IPS DF 4.7 (cell line): ENCODE data around the gene FMNL2.

ENCODE experiments used
- DNase-seq: peaks from one replicate; pipeline ENCODE4 v3.0.0-alpha.2; 2013; ENCODE audit warnings: low spot score; ENCODE audit errors: extremely low read depth

The FMNL2 gene

DNA sequence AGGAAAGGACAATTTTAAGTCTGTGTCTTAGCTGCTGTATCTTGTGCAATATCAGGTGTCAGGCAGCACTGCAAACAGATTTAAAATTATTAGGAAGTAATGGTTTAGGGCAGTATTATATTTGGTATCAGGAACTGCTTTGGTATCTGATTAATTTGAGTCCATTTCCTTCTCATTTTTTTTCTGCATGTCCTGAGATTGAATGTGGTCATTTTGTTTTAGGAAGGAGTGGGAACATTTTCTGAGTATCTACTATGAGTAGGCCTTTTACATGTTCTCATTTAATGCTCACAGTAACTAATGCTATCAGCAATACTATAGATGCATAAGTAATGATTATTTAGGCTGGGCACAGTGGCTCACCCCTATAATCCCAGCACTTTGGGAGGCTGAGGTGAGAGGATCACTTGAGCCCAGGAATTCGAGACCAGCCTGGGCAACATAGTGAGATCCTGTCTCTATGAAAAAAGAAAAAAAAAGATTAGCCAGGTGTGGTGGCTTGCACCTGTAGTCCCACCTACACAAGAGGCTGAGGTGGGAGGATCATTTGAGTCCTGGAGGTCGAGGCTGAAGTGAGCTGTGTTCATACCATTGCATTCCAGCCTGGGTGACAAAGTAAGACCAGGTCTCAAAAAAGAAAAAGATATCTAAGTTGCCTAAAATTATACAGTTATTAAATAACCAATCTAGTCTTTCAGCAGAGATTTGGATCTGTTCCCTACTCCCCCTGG is 4.7 kb downstream of the FMNL2 start:
- DNase-seq = no peak

DNA sequence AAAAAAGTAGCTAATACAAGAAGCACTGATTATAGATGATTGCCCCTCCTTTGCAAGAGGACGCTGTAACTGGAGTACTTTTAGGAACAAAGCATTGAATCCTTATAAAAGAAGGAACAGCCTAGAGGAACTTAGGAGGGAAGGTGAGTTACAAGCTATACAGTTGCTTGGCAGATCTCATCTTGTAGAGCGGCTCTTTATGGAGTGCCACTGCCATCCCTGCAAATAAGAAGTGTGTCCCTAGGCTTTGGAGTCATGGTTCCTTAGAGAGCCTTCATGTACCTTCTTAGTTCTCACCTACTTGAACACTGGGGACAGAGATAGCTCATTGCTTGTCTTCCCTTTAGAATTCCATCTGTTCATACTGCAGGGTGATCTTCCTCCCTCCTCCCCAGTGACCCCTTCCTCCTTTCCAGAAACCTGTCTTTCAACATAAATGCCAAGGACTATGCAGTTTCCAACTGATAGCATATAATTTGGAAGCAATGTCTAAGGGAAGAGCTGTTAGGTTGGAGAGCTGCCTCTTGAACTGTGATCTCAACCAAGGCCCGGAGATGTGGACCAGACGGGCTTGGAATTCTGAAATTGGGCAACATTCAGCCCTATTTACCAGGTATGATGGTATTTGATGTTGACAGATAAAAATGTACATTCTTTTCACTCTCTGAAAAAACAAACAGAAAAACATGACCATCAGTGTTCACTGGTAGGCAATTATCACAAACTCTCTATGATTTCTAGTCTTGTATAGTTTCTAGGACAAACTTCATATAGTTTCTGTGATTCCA is 7.5 kb downstream of the FMNL2 start:
- DNase-seq = no peak

DNA sequence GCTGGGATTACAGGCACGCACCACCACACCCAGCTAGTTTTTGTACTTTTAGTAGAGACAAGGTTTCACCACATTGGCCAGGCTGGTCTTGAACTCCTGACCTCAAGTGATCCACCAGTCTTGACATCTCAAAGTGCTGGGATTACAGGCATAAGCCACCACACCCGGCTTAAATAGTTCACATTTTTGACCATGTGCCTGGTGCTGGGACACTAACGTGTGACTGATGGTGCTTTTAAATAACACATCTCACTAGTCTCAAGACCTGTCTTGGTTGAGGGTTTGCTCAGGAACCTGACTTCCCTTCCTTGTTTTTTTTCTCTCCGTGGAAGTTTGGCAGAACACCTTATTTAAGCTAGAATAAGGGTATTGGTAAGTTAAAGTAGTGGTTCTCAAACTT is 8.5 kb downstream of the FMNL2 start:
- DNase-seq = no peak

DNA sequence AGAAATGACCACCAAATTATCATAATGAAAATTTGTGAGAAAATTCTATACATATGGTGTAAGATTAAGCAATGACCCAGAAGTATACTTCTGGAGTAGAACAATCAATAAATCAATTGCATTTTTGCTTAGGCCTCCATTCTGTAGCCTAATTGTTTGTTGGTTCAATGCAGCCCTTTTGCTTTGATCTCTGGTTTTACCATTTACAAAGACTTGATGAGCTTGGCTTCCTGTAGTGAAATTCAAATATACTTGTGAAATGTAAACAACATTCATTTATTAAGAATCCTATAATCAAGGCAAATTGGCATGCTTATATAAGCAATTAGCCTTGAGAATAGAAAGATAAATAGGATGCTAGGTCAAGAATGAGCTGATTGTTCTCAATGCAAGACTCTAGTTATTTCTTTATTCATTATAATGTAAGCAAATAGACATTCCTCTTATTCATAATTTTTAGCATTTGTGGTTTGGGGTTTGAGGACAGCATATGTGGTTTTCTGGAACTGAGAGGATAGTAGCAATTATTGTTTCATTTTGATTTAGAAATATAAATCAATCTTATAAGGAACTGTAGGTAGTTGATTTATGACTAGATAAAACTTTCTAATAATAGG is 9.7 kb downstream of the FMNL2 start:
- DNase-seq = no peak

DNA sequence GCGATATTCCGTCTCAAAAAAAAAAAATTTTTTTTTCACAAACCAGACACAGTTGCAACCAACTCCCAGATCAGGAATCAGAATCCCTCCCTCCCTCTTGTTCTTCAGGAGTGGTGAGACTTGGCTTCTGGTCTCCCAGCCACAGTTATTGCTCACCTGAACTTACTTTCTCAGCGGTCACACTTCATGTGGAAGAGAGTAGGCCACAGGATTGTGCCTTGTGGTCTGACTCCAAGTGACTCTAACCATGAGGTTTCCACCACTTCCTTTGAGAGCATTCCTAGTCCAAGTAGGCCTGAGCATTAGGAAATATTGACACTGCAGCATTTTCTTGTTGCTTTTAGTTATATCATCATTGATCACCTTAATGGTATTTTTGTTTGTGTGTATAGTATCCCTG is 12.1 kb downstream of the FMNL2 start:
- no peak for DNase-seq

DNA sequence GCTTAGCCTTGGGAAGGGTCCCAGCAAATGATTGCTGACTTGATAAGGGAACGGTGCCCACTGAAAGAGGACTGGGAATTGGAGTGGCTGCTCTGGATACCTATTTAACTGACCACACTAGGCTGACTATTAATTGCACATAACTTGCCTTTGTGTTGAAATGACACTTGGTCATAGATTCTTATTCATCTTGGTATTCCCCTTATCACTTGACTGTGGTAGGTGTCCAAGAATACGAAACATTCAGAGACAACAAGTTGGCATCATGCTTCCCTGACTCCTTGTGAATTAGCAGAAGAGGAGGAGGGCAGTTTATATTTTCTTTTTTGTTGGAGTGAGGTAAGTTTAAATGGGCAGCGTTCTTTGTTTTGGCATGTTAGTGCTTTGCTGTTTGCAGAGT is 13.4 kb downstream of the FMNL2 start:
- no peak for DNase-seq

DNA sequence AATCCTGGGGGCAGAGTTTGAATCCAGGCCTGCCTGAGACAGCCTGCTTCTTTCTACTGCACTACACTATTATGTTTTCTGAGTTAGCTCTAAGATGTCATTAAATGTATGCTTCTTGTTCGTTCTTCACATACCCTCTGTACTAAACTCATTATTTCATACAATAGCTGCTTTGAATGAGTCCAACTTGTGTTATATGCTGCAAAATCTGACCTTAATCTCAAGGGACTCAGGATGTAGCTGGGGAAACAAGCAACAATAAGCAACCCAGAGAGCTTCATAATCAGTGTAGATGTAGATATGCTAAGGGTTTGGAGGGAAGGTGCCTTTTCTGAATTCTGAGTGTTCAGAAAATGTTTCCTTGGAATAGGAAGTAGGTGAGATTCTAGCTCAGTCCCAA is 14.4 kb downstream of the FMNL2 start:
- DNase-seq = no peak

DNA sequence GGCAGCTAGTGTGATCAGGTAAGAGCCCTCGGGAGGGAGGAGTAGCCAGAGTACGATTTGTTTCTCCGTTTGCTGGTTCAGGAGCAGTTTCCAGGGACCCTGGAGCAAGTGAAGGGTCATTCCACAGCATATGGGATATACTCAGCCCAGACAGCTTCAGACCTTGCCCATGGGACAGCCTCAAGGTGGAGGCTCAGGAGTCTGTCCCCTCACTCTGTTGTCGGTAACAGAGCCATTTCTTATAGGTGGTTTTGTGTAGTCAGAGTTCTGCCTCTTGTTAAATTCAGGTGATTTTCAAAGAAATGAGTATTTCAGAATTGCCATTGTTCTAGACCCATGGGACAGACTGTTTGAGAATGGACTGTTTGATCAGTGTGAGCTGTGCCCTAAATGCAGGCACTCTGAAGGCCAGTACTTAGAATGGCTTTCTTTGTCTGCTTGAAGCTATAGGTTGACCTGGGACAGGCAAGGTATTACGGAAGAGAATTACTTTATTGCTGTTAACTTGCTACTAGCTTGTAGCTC is 15.2 kb downstream of the FMNL2 start:
- no peak for DNase-seq

DNA sequence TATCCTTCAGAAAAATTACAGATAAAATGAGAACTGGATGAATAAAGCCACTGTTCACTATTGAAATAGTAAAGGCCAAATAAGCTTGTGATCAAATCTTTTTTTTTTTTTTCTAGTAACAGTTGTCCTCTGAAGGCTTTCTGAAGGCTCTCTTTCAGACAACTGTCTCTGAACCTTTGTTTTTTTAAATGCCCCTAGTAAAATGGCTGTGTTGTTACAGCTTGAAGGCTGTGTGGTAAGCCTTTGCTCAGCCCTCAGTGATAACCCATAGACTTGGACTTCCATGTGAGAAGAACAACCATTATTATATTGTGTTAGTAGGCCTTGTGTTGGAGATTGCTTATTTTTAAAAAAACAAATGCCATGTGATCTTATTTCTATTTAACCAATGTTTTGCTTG is 17.6 kb downstream of the FMNL2 start:
- no peak for DNase-seq

DNA sequence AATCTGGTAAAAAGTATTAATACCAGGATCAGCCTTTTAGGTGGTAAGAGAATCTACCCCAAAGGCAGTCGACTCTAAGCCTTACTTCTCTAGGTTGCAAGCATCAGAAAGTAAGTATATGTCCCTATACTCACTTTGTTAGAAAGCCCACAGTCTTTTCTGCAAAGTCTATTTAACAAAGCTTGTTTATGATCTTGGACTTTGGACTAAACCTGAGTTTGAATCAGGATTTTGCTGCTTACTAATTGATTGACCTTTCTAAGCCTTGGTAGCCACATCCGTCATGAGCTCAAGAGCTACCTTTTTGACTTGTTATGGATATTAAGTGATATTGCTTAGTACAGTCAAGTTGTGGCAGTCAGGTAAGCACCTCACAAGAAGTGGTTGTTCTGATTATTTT is 18.4 kb downstream of the FMNL2 start:
- DNase-seq = no peak

DNA sequence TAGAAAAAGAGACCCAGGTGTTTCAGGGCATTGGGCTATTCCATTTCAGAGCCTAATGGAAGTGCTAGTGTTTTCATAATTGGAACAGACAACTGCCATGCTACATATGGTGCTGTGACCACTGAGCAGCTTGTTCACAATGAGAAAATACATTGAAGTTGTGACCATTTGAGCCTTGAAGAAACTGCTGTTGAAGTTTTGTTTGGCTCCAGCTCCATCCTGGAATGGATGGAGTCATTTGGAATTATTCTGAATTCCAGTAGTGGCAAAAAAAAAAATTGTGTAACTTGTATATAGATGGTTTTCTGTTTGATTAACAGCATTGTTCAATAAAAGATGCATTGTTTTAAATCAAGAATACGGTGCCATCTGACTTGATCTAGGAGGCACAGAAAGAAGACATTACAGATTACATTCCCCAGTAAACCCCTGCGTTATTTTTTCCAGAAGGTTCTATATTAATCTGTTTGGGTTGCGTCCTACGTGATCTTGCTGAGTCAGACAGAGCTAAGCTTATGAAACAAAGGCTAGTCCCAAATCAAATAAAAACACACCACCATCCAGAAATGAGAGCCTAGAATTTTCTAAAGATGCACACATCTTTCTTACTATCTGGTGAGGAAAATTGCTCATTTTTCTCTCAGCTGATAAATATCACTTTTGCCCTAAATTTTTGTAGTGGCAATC is 19.2 kb downstream of the FMNL2 start:
- no peak for DNase-seq

DNA sequence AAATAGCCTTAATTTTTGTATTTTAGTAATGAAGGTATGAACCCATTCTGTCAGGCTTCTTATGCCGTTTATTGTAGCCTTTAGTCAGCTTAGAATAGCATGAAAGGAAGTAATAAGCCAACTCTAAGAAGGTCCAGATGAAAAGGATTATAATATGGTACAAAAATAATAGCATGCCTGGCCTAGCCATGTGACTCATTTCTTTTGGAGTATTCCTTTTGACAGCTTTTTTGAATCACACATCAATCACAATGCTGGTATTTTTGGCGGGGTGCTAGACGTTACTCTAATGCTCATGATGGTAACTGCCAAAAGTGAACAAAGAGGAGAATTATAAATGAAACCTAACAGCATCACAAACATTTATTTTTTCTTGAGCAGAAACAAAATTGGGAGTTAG is 19.9 kb downstream of the FMNL2 start:
- DNase-seq = no peak

DNA sequence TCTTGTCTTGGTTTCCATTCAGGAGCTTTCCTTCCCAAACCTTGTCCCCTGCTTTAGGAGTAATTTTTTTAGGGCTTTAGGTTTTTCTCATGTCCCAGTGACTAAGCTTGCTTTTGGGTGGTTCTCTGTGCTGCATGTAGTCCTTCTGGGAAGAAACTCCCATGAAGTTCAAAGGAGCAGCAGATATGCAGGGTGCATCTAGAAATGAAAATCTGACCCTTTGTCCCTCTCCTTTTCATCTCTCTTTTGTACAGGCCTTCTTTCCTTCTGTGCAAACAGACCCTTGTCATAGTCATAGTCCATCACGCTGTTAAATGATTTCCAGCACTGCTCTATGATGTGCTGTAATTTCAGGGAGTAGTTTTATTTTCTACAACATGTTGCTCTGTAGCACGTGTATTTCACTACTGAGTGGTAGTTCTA is 20.4 kb downstream of the FMNL2 start:
- no peak for DNase-seq

DNA sequence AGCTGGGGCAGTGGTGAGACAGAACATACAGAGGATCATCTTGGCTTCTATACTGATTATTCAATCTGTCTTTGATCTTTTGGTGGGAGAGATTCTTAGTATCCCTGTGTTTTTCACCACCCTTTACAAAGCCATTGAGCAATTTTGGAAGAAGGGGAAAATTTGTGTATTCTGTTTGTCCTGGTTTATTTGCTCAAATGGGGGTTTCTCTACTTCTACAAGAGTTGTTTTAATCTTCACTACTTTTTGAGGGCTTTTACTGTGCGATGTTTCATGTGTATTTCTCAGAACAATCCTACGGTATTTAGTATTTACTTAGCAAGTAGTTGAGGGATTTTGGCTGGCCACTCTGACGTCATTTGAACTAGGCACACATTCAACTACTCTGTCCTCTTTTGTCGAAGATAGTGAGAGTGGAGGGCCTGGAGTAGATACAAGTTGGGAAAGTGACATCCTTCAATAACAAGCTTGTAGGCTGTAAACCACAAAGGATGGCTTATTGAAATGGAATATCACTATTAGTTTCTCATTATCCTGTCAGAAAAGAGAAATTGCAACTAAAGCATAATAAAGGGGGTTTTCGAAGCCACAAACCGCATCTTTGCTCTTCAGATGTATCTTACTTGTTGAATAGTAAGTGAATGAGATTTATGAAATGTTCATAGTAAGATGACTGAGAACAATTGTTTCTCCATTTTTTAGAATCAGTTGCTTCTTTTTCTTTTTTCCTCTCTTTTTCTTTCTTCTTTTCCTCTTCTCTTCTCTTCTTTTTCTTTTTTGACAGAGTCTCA is 24.8 kb downstream of the FMNL2 start:
- no peak for DNase-seq

DNA sequence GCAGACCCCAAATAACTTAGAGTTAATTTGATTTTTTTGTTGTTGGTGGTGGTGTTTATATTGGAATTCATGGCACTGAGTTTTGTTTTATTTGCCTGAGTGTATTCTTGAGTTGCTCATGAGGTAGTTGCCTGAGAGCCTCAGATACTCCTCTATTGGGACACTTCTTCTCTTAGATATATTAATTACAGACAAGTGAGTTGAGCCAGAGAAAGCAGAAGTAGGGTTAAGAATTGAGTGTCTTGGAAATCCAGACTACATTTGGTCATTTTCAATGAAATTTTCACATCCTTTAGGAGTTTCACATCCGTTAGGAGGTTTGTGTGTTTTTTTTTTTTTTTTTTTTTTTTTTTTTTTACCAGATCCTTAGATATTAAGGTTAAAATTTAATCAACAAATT is 29.0 kb downstream of the FMNL2 start:
- DNase-seq = no peak

DNA sequence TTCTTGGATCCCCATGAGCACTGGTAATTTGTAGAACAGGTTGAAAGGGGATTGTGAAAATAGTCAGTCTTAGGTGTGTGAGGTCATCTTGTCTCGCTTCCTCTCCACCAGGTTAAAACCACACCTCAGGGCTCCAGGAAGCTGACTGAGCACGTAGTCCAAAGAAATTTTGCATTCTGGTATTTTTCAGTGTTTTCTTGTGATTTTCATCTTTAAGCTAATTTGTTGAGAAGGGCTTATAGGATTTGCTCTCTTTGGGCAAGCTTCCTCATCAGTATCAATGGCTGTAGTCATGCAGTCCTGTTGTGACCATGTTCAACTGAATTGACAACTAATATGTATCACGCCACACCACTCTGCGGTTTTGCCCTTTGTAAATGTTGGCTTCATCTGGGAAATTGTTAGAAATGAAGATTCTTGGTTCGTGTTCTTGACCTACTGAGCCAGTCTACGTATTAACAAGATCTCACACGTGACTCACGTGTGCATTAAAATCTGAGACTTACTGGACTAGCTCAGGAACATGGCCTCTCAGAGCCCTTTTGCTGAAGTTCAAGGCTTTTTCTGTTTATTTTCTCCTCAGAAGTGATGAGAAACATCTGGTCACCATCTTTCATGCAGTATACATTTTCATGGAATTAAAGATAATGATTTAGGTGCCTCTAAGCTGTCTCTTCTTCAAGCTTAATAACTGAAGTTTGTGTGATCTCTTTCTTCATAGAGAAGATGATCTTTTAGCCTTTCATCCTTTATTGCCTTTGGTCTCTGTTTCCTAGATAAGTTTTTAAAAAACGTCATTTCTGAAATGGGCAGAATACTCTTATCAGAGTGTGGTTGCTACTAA is 32.8 kb downstream of the FMNL2 start:
- DNase-seq = no peak

DNA sequence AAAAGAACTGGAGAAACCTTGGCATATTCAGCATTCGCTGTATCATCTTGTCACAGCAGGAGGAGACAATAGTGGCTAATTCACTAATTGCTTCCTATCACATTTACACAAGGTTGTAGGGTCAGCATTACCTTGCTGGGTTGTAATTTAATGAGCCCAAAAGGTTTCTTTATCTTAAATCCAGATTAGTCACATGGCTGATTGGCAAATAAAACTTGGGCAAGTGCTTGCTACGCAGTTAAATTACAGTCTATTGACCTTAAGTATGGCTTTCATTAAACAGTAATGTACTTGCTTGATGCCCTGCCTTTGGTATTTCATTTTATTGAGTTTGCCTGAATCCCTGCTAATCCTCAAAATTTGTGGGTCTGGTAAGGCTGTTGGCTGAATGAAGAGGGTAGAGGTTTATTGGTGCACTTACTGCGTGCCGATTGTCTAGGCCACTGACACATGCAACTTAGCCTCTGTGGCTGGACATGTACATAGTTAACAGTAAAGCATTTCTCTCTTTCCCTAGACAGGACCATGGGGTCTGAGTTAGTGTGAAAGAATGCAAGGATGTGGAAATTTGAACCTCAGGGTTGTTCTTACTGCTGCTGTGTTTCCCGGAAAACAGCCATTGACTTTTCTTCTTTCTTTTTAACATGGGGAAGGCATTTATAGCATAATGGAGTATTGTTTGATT is 34.3 kb downstream of the FMNL2 start:
- DNase-seq = no peak

DNA sequence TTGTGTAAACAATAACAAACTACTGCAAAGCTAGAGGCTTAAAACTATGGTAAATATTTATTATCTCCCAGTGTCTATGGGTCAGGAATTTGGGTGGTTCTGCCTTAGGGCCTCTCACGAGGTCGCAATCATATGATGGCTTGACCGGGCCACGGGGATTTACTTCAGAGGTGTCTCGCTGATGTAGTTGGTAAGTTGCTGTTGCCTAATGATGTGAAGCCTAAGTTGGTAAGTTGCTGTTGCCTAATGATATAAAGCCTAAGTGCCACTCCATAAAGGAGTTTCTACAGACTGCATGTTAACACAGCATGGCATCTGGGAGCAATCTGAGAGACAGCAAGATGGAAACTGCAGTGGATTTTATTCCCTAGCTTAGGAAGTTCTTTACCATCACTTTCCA is 35.8 kb downstream of the FMNL2 start:
- no peak for DNase-seq

DNA sequence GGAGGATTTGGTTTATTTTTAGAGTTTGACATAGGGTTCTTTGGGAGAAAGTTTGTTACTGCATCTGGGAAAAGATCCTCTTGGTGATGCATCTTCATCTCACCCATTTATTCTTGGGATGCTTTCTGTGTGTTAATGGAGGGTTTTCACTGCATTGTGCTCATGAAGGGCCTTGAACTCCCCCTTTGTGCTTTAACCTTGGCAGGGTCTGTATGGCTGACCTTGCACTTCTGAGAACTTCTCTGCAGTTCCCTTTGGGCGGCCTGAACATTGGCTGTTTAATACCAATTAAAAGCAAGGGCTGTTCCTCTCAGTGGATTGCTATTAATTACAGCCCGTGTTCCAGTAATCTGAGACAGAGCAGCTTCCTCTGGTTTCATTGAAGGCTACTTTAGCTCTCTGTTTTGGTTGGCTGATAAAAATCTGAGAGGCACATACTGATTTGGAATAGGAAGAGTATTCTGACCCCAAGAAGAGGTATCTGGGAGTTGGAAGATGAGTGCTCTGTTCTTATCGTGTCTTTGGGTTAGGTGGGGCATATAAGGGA is 37.5 kb downstream of the FMNL2 start:
- no peak for DNase-seq
